BLaER1 treated with 17β-estradiol and CSF1 and Interleukin-3, amounts not matched to agents 10 nM and 100 nM (cell line): ENCODE data around the gene ACOX3.

Experiments
- H3K27ac ChIP-seq, 11 experiments: shearing (Covaris generic); formaldehyde crosslinking; 2 replicates each; pipeline ENCODE4 v1.8.1; 2022
- H3K27me3 ChIP-seq, 11 experiments: shearing (Covaris generic); formaldehyde crosslinking; 2 replicates each; pipeline ENCODE4 v1.8.1; 2022
- H3K36me3 ChIP-seq, 11 experiments: shearing (Covaris generic); formaldehyde crosslinking; 2 replicates each; pipeline ENCODE4 v1.8.1; 2022
- H3K4me1 ChIP-seq, 10 experiments: shearing (Covaris generic); formaldehyde crosslinking; 2 replicates each; pipeline ENCODE4 v1.8.1; 2022
- H3K4me2 ChIP-seq, 11 experiments: shearing (Covaris generic); formaldehyde crosslinking; 2 replicates each; pipeline ENCODE4 v1.8.1; 2022
- H3K4me3 ChIP-seq, 10 experiments: shearing (Covaris generic); formaldehyde crosslinking; 2 replicates each; pipeline ENCODE4 v1.8.1; 2022
- H3K9ac ChIP-seq, 11 experiments: shearing (Covaris generic); formaldehyde crosslinking; 2 replicates each; pipeline ENCODE4 v1.8.1; 2022
- H3K9me3 ChIP-seq, 11 experiments: shearing (Covaris generic); formaldehyde crosslinking; replicated peaks in 1 of 11; 2 replicates each; pipeline ENCODE4 v1.8.1; 2022
- H4K20me1 ChIP-seq, 11 experiments: shearing (Covaris generic); formaldehyde crosslinking; 2 replicates each; pipeline ENCODE4 v1.8.1; 2022
- Cebpa-rat ChIP-seq, 11 experiments: shearing (Covaris generic); IDR thresholded peaks; 2 replicates each; pipeline ENCODE4 v1.8.1; 2022

Gene ACOX3

DNA sequence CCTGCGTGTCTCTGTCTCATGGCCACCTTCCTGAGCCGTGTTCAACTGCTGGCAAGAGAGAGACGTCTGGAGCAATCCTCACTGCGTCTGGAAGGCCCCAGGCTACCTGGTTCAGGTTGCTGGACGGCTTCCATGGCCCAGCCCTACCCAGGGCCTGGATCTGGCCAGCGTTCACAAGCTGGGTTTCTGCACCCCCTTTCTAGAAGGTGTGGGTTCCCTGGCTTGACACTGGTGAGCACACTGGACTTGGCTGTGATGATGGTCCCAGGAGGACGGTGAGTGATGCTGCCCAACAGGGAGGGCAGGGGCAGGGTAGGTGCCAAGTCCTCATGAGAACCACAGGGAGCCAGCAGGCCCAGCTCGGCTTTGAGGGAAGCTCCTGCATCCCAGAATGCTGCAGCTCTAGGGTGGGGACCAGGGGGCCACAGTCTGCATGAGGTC, 107.6 kb downstream of the ACOX3 start:
- Histone ChIP-seq H3K27me3 (peaks cover 0 to 9% (median 0%) of the 10 kb centered on the region in 11 experiments; a peak in 2 of 22 replicates), H3K27ac (peak overlapping the region in 1 of 11 experiments; percentile 62; a peak in 1 of 22 replicates), H3K4me3 (no peak overlapping the region), H3K4me2 (no peak overlapping the region), H3K4me1 (peaks cover 35 to 47% (median 40%) of the 10 kb centered on the region in 10 experiments), H3K36me3 (no peaks in the 10 kb centered on the region; a peak in 1 of 22 replicates), H3K9me3 (peaks cover 26 to 38% (median 31%) of the 10 kb centered on the region in 11 experiments), H3K9ac (no peak overlapping the region), H4K20me1 (no peaks in the 10 kb centered on the region)
- TF ChIP-seq Cebpa-rat (IDR thresholded peaks at IDR 0.05), result no peak

DNA sequence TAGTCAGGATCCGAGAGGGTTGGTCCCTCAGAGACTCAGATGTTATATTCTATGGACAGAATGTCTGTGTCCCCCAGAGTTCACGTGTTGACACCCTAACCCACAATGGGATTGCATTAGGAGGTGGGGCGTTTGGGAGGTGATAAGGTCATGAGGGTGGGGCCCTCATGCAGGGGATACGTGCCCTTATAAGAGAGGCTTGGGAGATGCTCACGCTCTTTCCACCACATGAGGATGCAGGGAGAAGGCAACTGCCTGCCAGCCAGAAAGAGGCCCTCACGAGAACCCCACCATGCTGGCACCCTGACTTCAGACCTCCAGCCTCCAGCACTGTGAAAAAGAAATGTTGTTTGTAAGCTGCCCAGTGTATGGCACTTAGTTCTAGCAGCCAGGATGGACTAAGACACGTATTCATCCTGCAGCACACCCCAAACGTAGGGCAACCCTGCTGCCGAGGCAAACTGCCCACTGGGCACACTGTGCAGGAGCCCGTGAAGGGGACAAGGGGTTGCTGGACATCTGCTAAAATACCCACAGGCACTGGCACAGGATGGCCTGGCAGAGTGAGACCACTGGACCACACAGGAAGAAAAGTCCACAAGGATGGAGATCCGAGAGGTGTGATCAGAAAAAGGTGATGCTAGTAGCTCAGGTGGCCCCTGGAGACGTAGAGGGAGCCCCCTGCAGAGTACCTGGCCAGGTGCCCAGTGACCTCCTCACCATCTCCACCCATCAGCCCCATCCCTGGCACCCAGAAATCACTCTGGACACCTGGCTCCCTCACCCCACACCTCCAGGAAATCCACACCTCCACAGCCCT, 108.3 kb downstream of the ACOX3 start:
- peak overlapping the region in 10 of 11 experiments; percentile 68 to 92 (median 82); a peak in 21 of 22 replicates for H3K4me2 ChIP-seq
- no peak for TF ChIP-seq Cebpa-rat (IDR thresholded peaks at IDR 0.05)
- peaks cover 26 to 36% (median 28%) of the 10 kb centered on the region in 11 experiments for H3K9me3 ChIP-seq
- H3K27ac ChIP-seq, result peak overlapping the region in 4 of 11 experiments; percentile 1 to 62 (median 36); a peak in 7 of 22 replicates
- no peak overlapping the region for H3K9ac ChIP-seq
- peaks cover 33 to 47% (median 38%) of the 10 kb centered on the region in 10 experiments for H3K4me1 ChIP-seq
- no peak overlapping the region for H3K4me3 ChIP-seq
- no peaks in the 10 kb centered on the region; a peak in 1 of 22 replicates for H3K36me3 ChIP-seq
- H4K20me1 ChIP-seq, result no peaks in the 10 kb centered on the region
- peaks cover 0 to 9% (median 0%) of the 10 kb centered on the region in 11 experiments; a peak in 2 of 22 replicates for H3K27me3 ChIP-seq

DNA sequence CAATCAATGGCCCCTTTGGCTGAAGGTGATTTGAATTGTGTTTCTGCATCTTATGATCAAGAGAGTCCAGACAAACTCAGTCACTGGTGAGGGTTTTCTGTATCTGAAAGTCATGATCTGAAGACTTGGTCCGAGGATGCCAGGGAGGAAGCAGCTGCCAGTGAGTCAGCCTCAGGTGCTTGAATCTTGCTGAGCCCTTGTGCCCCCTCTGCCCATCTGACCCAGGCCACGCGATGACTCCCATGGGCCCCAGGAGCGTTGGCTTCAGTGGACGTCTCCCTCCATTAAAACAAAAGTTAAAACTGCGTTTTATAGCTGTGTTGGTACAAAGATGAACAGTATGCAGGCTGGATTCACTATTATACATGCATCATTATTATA, 109.0 kb downstream of the ACOX3 start:
- Histone ChIP-seq H4K20me1 (no peaks in the 10 kb centered on the region), H3K4me3 (no peak overlapping the region), H3K27me3 (peaks cover 0 to 9% (median 0%) of the 10 kb centered on the region in 11 experiments; a peak in 2 of 22 replicates), H3K9me3 (peaks cover 19 to 30% (median 25%) of the 10 kb centered on the region in 11 experiments), H3K9ac (peak overlapping the region in 6 of 11 experiments; percentile 6 to 68 (median 42); a peak in 8 of 22 replicates), H3K36me3 (no peaks in the 10 kb centered on the region; a peak in 1 of 22 replicates), H3K27ac (peak overlapping the region in 8 of 11 experiments; percentile 11 to 73 (median 44); a peak in 9 of 22 replicates), H3K4me1 (peaks cover 27 to 47% (median 37%) of the 10 kb centered on the region in 10 experiments), H3K4me2 (peak overlapping the region; percentile 67 to 92 (median 80))
- no peak for TF ChIP-seq Cebpa-rat (IDR thresholded peaks at IDR 0.05)

DNA sequence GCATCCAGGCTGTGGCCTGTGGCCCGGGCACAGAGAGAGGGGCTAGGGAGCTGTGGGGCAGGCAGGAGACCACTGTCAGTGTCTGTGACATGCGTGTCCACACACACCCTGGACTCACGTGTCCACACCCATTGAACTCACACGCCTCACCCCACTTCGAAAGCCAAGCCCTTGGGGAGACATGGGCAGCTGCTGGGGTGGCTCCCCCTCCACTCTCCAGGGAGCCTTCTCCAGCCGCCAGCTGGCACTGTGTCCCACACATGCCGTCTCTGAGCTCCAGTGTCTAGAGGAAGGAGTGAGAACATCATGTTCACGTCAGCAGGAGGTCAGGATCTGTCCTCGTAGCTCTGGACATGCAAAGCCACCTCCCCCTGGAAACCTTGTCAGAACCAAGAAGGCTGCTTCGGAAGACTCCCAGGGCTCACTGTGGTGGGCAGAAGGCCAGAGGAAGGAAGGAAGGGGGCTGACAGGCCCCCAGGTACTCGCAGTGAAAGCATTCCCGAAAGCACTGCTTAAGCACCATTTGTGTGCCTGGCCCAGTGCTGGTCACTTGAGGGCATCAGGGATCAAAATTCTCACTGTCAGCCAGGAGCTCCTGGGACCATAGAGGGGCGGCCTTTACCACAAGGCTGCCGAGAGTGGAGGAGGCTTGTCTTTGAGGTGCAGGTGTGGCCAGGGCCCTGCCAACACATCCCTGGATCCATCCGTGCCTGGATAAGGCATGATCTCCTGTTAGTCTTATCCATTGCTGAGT, 109.5 kb downstream of the ACOX3 start:
- 0 out of 20 replicates have a peak overlapping the region, but pooled peaks of 1 of the 10 experiments have one; percentile 33 for H3K4me3 ChIP-seq
- H3K9me3 ChIP-seq, result peaks cover 14 to 30% (median 22%) of the 10 kb centered on the region in 11 experiments

DNA sequence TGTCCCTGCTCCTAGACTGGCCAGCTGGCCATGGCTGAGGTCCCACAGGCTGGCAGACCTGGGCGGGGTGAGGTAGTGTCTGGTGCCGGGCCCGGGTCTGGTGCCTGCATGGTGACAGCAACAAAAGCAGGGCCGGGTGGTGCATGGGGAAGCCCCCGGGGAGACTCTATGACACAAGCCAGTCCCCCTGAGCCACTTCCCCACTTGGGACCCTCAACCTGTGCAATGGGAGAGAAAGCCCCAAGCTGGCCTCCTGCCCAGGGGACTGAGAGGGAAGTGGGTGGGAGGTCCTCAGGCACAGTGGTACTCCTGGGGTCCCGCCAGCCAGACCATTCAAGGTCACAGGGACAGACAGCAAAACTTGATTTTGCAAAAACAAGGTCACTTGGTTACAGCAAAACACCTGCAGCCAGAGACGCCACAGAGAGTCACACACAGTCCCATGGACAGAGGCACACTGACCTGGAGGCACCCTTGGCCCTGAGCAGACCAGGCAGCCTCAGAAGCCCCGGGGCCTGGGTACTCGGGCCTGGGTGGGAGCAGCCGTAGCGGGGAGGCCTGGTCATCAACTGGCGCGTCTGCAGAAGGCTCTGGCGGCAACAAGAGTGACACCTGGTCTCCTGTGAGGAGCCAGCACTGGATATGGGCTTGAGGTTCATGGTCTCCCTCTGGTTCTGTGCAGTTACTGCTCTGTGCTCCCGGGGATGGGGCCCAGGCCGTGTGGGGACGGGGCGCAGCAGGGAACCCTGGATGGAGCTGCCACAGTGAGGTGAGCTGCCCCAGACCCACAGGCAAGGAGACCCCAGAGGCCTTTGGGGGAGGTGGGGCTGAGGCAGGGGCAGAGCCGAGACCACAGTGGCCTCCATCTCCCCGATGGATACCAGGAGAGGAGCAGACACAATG, 110.4 kb downstream of the ACOX3 start:
- peak overlapping the region; percentile 67 to 92 (median 80); a peak in 21 of 22 replicates for H3K4me2 ChIP-seq
- H4K20me1 ChIP-seq, result no peaks in the 10 kb centered on the region
- TF ChIP-seq Cebpa-rat (IDR thresholded peaks at IDR 0.05), result no peak
- H3K9me3 ChIP-seq, result peaks cover 5 to 21% (median 13%) of the 10 kb centered on the region in 11 experiments
- H3K27ac ChIP-seq, result peak overlapping the region in 6 of 11 experiments; percentile 13 to 73 (median 61); a peak in 11 of 22 replicates
- H3K36me3 ChIP-seq, result no peaks in the 10 kb centered on the region
- peaks cover 0 to 9% (median 0%) of the 10 kb centered on the region in 11 experiments; a peak in 2 of 22 replicates for H3K27me3 ChIP-seq
- peak overlapping the region in 6 of 11 experiments; percentile 6 to 68 (median 42); a peak in 12 of 22 replicates for H3K9ac ChIP-seq
- peaks cover 26 to 47% (median 38%) of the 10 kb centered on the region in 10 experiments for H3K4me1 ChIP-seq
- no peak overlapping the region for H3K4me3 ChIP-seq

More for the DNA sequence above, 109.5 kb downstream of the ACOX3 start:
- H4K20me1 ChIP-seq, result no peaks in the 10 kb centered on the region
- peak overlapping the region; percentile 67 to 92 (median 80) for H3K4me2 ChIP-seq
- no peaks in the 10 kb centered on the region for H3K36me3 ChIP-seq
- H3K4me1 ChIP-seq, result peaks cover 26 to 47% (median 37%) of the 10 kb centered on the region in 10 experiments
- H3K9ac ChIP-seq, result peak overlapping the region in 8 of 11 experiments; percentile 6 to 68 (median 31); a peak in 10 of 22 replicates
- H3K27me3 ChIP-seq, result peaks cover 0 to 9% (median 0%) of the 10 kb centered on the region in 11 experiments; a peak in 2 of 22 replicates
- no peak for TF ChIP-seq Cebpa-rat (IDR thresholded peaks at IDR 0.05)
- peak overlapping the region in 9 of 11 experiments; percentile 9 to 73 (median 28); a peak in 14 of 22 replicates for H3K27ac ChIP-seq

DNA sequence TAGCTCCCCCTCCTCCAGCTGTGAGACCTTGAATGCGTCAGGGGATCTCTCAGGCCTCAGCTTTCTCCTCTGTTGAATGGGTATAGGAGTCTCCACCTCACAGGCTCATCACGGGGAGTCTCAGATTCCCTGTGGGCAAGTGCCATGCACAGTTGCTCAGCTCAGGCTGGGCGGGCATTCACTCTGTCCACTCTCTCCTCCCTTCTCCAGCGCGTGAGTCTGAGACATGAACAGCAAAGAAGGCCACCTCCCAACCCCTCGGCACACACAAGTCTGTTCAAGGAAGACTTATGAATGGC, 111.0 kb downstream of the ACOX3 start:
- no peak overlapping the region for H3K4me3 ChIP-seq

DNA sequence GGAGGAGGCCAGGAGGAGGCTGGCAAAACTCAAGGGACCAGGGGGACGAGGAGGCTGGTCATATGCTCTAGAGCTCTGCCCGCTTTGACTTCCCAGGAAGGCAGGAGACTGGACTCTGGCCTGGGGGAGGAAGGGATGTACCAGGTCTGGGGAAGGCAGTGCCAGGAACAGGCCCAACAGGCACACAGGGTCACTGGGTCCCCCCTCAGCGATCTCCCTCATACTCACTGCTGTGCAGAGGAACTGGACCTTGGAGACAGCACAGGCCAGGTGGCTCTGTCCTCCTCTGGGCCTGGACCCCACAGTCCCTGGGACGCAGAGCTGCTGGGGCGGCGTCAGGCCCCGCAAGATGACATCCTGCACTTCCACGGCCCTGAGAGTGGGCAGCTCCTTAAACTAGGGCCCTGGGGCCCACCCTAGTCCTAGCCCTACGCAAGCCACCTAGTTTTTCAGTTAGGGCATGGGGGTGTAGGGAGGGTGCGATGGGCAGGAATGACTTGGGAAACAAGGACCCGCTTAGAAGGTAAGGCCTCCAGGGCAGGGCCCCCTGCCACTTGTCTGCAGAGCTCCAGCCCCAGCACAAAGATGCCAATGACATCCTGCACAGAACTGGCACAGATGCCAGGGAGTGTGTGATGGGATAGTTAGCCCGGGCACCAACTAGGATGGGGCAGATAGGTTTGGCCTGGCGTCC, 111.5 kb downstream of the ACOX3 start:
- peak overlapping the region in 8 of 11 experiments; percentile 71 to 92 (median 86); a peak in 17 of 22 replicates for H3K4me2 ChIP-seq
- peaks cover 0 to 9% (median 0%) of the 10 kb centered on the region in 11 experiments; a peak in 2 of 22 replicates for H3K27me3 ChIP-seq
- peaks cover 0 to 12% (median 5%) of the 10 kb centered on the region in 11 experiments; a peak in 12 of 22 replicates for H3K9me3 ChIP-seq
- H3K4me3 ChIP-seq, result no peak overlapping the region
- TF ChIP-seq Cebpa-rat (IDR thresholded peaks at IDR 0.05), result no peak
- H4K20me1 ChIP-seq, result no peaks in the 10 kb centered on the region
- H3K9ac ChIP-seq, result peak overlapping the region in 2 of 11 experiments; percentile 1 to 22; a peak in 4 of 22 replicates
- H3K27ac ChIP-seq, result peak overlapping the region in 1 of 11 experiments; percentile 62; a peak in 2 of 22 replicates
- H3K4me1 ChIP-seq, result peaks cover 26 to 47% (median 38%) of the 10 kb centered on the region in 10 experiments
- no peaks in the 10 kb centered on the region for H3K36me3 ChIP-seq

More for the DNA sequence above, 111.0 kb downstream of the ACOX3 start:
- no peaks in the 10 kb centered on the region for H3K36me3 ChIP-seq
- H3K4me2 ChIP-seq, result peak overlapping the region in 10 of 11 experiments; percentile 67 to 92 (median 82); a peak in 18 of 22 replicates
- H4K20me1 ChIP-seq, result no peaks in the 10 kb centered on the region
- peak overlapping the region in 4 of 11 experiments; percentile 1 to 42 (median 32); a peak in 4 of 22 replicates for H3K9ac ChIP-seq
- peaks cover 26 to 47% (median 38%) of the 10 kb centered on the region in 10 experiments for H3K4me1 ChIP-seq
- peaks cover 0 to 9% (median 0%) of the 10 kb centered on the region in 11 experiments; a peak in 2 of 22 replicates for H3K27me3 ChIP-seq
- TF ChIP-seq Cebpa-rat (IDR thresholded peaks at IDR 0.05), result no peak
- peak overlapping the region in 1 of 11 experiments; percentile 62; a peak in 3 of 22 replicates for H3K27ac ChIP-seq
- peaks cover 0 to 15% (median 8%) of the 10 kb centered on the region in 11 experiments; a peak in 17 of 22 replicates for H3K9me3 ChIP-seq
